Endothelial cell of umbilical vein (primary cell): ENCODE results near the gene ERBB3. TPM values are rescaled to one million over a fixed set of nuclear protein-coding genes. Genes with fewer than 3 reads are reported as not detected.

Experiments used
- BruUV-seq: library from RNA; stranded (reverse); fragments of 400-500 nt; replicated peaks from 2 replicates; lab custom pipeline; 2021; lab: Mats Ljungman, UMichigan
- CTCF ChIA-PET: fragments of 300-600, 350-600 bp; sonication (Branson Sonifier 250); formaldehyde crosslinking; loops from one replicate; lab custom pipeline; 2021; ENCODE audit warnings: antibody characterized with exemption, inconsistent platforms; lab: Charles Lee
- POLR2A ChIA-PET: fragments of 300-600, 350-600 bp; sonication (Branson Sonifier 250); formaldehyde crosslinking; loops from one replicate; lab custom pipeline; 2021; ENCODE audit warnings: antibody characterized with exemption, inconsistent platforms; lab: Charles Lee
- DNase-seq: peaks from one replicate; pipeline ENCODE4 v3.0.0-alpha.2; 2011; ENCODE audit warnings: low read depth, low spot score
- FAIRE-seq: peaks from 2 replicates; lab custom pipeline; 2011; peaks lifted over from hg19 to GRCh38; lab: Jason Lieb, UNC
- H2AFZ ChIP-seq: 2 replicates; pipeline ENCODE4 v1.6.0; 2012; ENCODE audit warnings: low read depth, low read length, control low read depth, inconsistent platforms
- H3K27ac ChIP-seq: 2 replicates; pipeline ENCODE4 v1.5.1; 2011; ENCODE audit warnings: low read depth, mild to moderate bottlenecking, control low read depth, low read length, moderate library complexity; ENCODE audit not compliant: insufficient read depth
- H3K27me3 ChIP-seq, 2 experiments: 2 replicates each; pipeline versions ENCODE4 v1.6.0 to v1.6.1; 2011; ENCODE audit warnings: low read length in 2 of 2, mixed read lengths in 1 of 2; ENCODE audit not compliant: control insufficient read depth in 2 of 2, insufficient read depth in 2 of 2
- H3K36me3 ChIP-seq, 2 experiments: 2 replicates in 1 of 2; 3 replicates in 1 of 2; pipeline ENCODE4 v1.5.1; 2011; ENCODE audit warnings: low read length in 2 of 2, mild to moderate bottlenecking in 1 of 2, moderate library complexity in 1 of 2; ENCODE audit not compliant: control insufficient read depth in 2 of 2, insufficient read depth in 2 of 2; ENCODE audit errors: extremely low read depth in 1 of 2
- H3K4me1 ChIP-seq: 3 replicates; pipeline ENCODE4 v1.5.1; 2011; ENCODE audit warnings: mild to moderate bottlenecking, low read length; ENCODE audit not compliant: control insufficient read depth, insufficient read depth; ENCODE audit errors: extremely low read depth
- H3K4me2 ChIP-seq: 2 replicates; pipeline ENCODE4 v1.6.1; 2011; ENCODE audit warnings: low read length, control low read depth, mixed read lengths; ENCODE audit not compliant: insufficient read depth
- H3K4me3 ChIP-seq, 3 experiments: fragments of 200-600 bp in 1 of 3; sonication (generic), shearing (Covaris generic) in 1 of 3; replicated peaks in 1 of 3; 2 replicates each; pipeline ENCODE4 v1.5.1; 2011 to 2016; ENCODE audit warnings: control low read depth in 3 of 3, low read length in 3 of 3, mild to moderate bottlenecking in 2 of 3, inconsistent platforms in 1 of 3, low read depth in 1 of 3, moderate library complexity in 1 of 3; ENCODE audit not compliant: insufficient read depth in 1 of 3
- H3K79me2 ChIP-seq: 2 replicates; pipeline ENCODE4 v1.6.0; 2012; ENCODE audit warnings: low read length, inconsistent platforms; ENCODE audit not compliant: control insufficient read depth, insufficient read depth
- H3K9ac ChIP-seq: replicated peaks from 2 replicates; pipeline ENCODE3; 2011; ENCODE audit warnings: low read length, control low read depth; ENCODE audit not compliant: insufficient read depth; ENCODE audit errors: extremely low read depth
- H3K9me1 ChIP-seq: replicated peaks from 3 replicates; pipeline ENCODE4 v1.6.0; 2011; ENCODE audit warnings: mild to moderate bottlenecking, low read length; ENCODE audit not compliant: control insufficient read depth, insufficient read depth; ENCODE audit errors: extremely low read depth
- H3K9me3 ChIP-seq: replicated peaks from 2 replicates; pipeline ENCODE4 v1.5.1; 2012; ENCODE audit warnings: low read length, inconsistent platforms; ENCODE audit not compliant: control insufficient read depth, insufficient read depth
- H4K20me1 ChIP-seq: replicated peaks from 2 replicates; pipeline ENCODE3; 2011; ENCODE audit warnings: mild to moderate bottlenecking, low read length; ENCODE audit not compliant: control insufficient read depth, insufficient read depth; ENCODE audit errors: extremely low read depth
- GATA2 ChIP-seq: IDR thresholded peaks from 2 replicates; pipeline ENCODE4 v1.7.0; 2011; ENCODE audit warnings: low read depth, mild to moderate bottlenecking, moderate library complexity, mixed read lengths, low read length; ENCODE audit not compliant: insufficient read length, insufficient read depth
- MYC ChIP-seq: IDR thresholded peaks from one replicate; pipeline ENCODE4 v1.6.1; 2011; ENCODE audit warnings: mild to moderate bottlenecking, low read depth, low read length
- POLR2AphosphoS5 ChIP-seq: IDR thresholded peaks from 2 replicates; pipeline ENCODE4 v1.6.1; 2012; ENCODE audit warnings: low read depth, mild to moderate bottlenecking, control low read depth, low read length, moderate library complexity; ENCODE audit not compliant: insufficient read depth
- dilution Hi-C: fragments of 300-500 bp; cut with MboI; formaldehyde crosslinking; loops from one replicate; pipeline ENCODE4 v1.15.0; 2019; ENCODE audit warnings: low sequenced_read_pairs; ENCODE audit not compliant: extremely low pct_ligation_motif_present
- intact Hi-C: fragments of 100-400 bp; cut with micrococcal nuclease; formaldehyde crosslinking; loops from one replicate; pipeline ENCODE4 v1.10.0; 2022
- polyA plus RNA-seq, 4 experiments: library from polyadenylated mRNA; depleted of rRNA in 3 of 4; stranded (reverse) in 3 of 4; unstranded in 1 of 4; fragments of >200 nt; gene quantifications; 2 replicates each; pipeline versions ENCODE4 v1.2.1 to v1.2.3, GENCODE V29; 2011 to 2012; ENCODE audit warnings: missing spikeins in 1 of 4
- total RNA-seq: library from RNA; stranded (reverse); gene quantifications from 2 replicates; pipeline ENCODE4 v1.2.3, GENCODE V29; 2021

The ERBB3 gene
- total and polyA plus RNA-seq, 2 donors (not counting 3 experiments of a cell fraction or from before 2014, with no cell fraction given), result 0.11 to 1.5 TPM

DNA sequence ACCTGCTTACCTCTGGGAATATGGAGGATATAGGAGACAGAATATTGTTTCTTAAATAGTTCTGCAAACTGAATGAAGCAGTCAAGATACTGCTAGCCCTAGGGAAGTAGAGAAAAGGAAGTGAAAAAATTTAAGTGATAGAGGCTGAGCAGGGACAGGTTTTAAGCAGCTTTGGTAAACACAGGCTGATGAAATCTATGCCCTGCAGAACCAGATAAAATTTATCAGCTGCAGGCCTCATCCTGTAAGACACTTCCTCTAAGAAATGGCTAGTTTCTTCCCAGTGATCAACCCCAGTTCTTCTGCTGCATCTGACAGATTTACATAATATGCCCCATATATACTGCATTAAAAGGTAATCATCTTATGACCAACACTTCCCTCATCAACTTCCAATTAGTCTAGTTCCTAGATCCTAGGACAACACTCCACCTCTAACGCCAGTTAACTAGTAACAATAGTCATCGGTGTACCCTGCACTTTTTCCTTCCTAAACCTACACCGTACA, 46.8 kb downstream of the ERBB3 start:
- no peak overlapping the region for H3K4me3 ChIP-seq
- ChIA-PET CTCF (interaction anchor here (0.6 to 11.9 kb wide), 14 partner anchors 8 to 95 kb away, joined by 3 to 236 read pairs (median 4); partner anchors contain the start of genes MYL6, RNF41, SMARCC2 and ZC3H10), POLR2A (interaction anchor here (1.4 to 2.6 kb wide), 2 partner anchors 32 to 36 kb away, joined by 6 to 23 read pairs; partner anchors contain the start of gene MYL6)
- intact Hi-C loops (loop anchor here (1.0 kb wide), 4 partner anchors 8 to 98 kb away; partner anchors contain the start of genes NABP2, SMARCC2 and ZC3H10), dilution Hi-C loops (no loop called here)
- peaks cover 19% of the 10 kb centered on the region for H3K79me2 ChIP-seq
- BruUV-seq, result no TSS peak
- peaks cover 28% of the 10 kb centered on the region for H3K4me1 ChIP-seq
- H3K9ac ChIP-seq, result peak overlapping the region; percentile 37
- peaks cover 0 to 14% of the 10 kb centered on the region in 2 experiments for H3K36me3 ChIP-seq
- FAIRE-seq (peak; percentile 31), DNase-seq (peak; percentile 26)
- peak overlapping the region; percentile 15 for H3K27ac ChIP-seq
- no peaks in the 10 kb centered on the region for H3K9me3 ChIP-seq
- no peak overlapping the region for H2AFZ ChIP-seq
- no peaks in the 10 kb centered on the region for H4K20me1 ChIP-seq
- H3K4me2 ChIP-seq, result peak overlapping the region; percentile 82
- H3K27me3 ChIP-seq, result no peaks in the 10 kb centered on the region
- TF ChIP-seq MYC (no peak), POLR2AphosphoS5 (no peak)
- H3K9me1 ChIP-seq, result no peaks in the 10 kb centered on the region

DNA sequence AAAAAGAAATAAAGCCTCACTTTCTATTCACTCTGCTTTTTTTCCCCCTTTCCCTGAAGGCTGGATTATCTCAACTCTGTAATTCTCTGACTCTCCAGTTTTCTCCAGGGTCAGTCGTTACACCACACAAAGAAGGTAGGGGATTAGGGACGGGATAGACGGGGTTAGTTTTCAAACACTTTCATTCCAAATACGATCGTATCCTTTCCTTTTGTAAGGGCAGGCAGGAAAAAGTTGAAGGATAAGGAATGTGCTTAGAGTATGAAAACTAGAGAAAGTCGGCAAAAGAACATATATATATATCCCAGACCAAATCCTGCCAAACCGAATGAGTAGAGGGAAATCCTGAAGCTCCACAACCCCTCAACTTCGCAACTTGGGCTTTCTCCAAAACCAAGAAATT, 47.5 kb downstream of the ERBB3 start:
- DNase-seq (no peak), FAIRE-seq (no peak)
- Histone ChIP-seq H3K4me2 (peak overlapping the region; percentile 82), H3K79me2 (peaks cover 19% of the 10 kb centered on the region), H3K36me3 (peaks cover 4 to 20% of the 10 kb centered on the region in 2 experiments), H3K27ac (peak overlapping the region; percentile 46), H4K20me1 (no peaks in the 10 kb centered on the region), H3K4me1 (peaks cover 28% of the 10 kb centered on the region), H3K4me3 (peak overlapping the region in 2 of 3 experiments; percentile 20 to 48), H3K27me3 (no peaks in the 10 kb centered on the region), H3K9me3 (no peaks in the 10 kb centered on the region), H2AFZ (no peak overlapping the region), H3K9me1 (no peaks in the 10 kb centered on the region), H3K9ac (peak overlapping the region; percentile 37)
- ChIA-PET POLR2A (interaction anchor here (0.5 to 2.6 kb wide), 11 partner anchors 9 to 94 kb away, joined by 3 to 38 read pairs (median 5); partner anchors contain the start of genes MYL6, PA2G4, RNF41 and SMARCC2), CTCF (interaction anchor here (0.6 to 3.1 kb wide), 17 partner anchors 9 to 389 kb away, joined by 3 to 40 read pairs (median 5); partner anchors contain the start of genes MYL6, MYL6B, RNF41 and SMARCC2)
- no peak for TF ChIP-seq GATA2
- no peak for TF ChIP-seq POLR2AphosphoS5
- BruUV-seq, result TSS peak; percentile 92
- intact Hi-C loops, result no loop called here
- dilution Hi-C loops, result no loop called here
